ENCODE data around the gene STK32B.

DNA sequence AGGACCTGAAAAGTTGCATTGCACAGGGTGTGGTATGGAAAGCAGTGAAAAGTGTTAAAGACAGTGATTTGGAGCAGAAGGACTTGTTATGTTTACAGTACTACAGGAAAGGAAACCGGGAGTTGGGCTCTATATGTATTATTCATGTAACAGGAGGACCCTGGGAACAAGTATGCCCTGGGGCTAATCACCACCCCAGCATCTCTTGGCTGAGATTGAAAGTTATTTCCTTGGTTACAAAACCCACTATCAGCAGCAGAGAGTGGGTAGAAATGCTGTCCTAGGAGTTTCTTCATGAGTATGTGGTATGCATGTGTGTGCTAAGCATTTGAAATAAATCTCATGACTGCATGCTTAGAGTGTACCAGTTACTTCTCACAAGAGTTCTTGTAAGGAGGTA, 46.9 kb downstream of the STK32B start:
- TF ChIP-seq NFIC (IDR thresholded peaks at IDR 0.05) (no peak), POLR2AphosphoS2 (IDR thresholded peaks at IDR 0.05; ENCODE audit: low read length) (no peak), EP300 (IDR thresholded peaks at IDR 0.05; ENCODE audit: low read length) (no peak), VEZF1 (CRISPR knock-in tag; IDR thresholded peaks at IDR 0.05) (no peak), POLR2AphosphoS5 (IDR thresholded peaks at IDR 0.05; ENCODE audit: control insufficient read depth, insufficient read depth, low read depth, low read length) (no peak), HMG20A (CRISPR knock-in tag; conservative IDR thresholded peaks at IDR 0.05) (no peak), RFX5 (IDR thresholded peaks at IDR 0.05; ENCODE audit: low read depth, low read length) (no peak)
- TF ChIP-seq, protein P1, sequence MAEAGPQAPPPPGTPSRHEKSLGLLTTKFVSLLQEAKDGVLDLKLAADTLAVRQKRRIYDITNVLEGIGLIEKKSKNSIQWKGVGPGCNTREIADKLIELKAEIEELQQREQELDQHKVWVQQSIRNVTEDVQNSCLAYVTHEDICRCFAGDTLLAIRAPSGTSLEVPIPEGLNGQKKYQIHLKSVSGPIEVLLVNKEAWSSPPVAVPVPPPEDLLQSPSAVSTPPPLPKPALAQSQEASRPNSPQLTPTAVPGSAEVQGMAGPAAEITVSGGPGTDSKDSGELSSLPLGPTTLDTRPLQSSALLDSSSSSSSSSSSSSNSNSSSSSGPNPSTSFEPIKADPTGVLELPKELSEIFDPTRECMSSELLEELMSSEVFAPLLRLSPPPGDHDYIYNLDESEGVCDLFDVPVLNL (CRISPR knock-in tag; IDR thresholded peaks at IDR 0.05; ENCODE audit: low read depth): no peak
- TF ChIP-seq, protein P2, sequence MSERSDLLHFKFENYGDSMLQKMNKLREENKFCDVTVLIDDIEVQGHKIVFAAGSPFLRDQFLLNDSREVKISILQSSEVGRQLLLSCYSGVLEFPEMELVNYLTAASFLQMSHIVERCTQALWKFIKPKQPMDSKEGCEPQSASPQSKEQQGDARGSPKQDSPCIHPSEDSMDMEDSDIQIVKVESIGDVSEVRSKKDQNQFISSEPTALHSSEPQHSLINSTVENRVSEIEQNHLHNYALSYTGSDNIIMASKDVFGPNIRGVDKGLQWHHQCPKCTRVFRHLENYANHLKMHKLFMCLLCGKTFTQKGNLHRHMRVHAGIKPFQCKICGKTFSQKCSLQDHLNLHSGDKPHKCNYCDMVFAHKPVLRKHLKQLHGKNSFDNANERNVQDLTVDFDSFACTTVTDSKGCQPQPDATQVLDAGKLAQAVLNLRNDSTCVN (CRISPR knock-in tag; IDR thresholded peaks at IDR 0.05): no peak
- TF ChIP-seq, protein P3, sequence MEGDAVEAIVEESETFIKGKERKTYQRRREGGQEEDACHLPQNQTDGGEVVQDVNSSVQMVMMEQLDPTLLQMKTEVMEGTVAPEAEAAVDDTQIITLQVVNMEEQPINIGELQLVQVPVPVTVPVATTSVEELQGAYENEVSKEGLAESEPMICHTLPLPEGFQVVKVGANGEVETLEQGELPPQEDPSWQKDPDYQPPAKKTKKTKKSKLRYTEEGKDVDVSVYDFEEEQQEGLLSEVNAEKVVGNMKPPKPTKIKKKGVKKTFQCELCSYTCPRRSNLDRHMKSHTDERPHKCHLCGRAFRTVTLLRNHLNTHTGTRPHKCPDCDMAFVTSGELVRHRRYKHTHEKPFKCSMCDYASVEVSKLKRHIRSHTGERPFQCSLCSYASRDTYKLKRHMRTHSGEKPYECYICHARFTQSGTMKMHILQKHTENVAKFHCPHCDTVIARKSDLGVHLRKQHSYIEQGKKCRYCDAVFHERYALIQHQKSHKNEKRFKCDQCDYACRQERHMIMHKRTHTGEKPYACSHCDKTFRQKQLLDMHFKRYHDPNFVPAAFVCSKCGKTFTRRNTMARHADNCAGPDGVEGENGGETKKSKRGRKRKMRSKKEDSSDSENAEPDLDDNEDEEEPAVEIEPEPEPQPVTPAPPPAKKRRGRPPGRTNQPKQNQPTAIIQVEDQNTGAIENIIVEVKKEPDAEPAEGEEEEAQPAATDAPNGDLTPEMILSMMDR (IDR thresholded peaks at IDR 0.05 in 2 of 3, conservative IDR thresholded peaks at IDR 0.05 in 1 of 3; ENCODE audit: insufficient read depth in 2 of 3, low read depth in 1 of 3, low read length in 3 of 3): no peak
